ENCODE data around the gene STX8. TPM values are rescaled to one million over a fixed set of nuclear protein-coding genes. Genes with fewer than 3 reads are reported as not detected.

Gene STX8
- total RNA-seq, 2 donors from 2014 or later = 46.6 to 72.4 TPM

GRCh38 chr17:9330141-9330540, 245.5 kb downstream of the STX8 start:
- 87% methylated on average over 5 of the region's 5 CpGs for WGBS
- Histone ChIP-seq H3K27ac (no peak overlapping the region), H3K27me3 (replicated peaks; ENCODE audit: insufficient read depth) (no peaks in the 10 kb centered on the region), H3K4me1 (replicated peaks) (no peaks in the 10 kb centered on the region), H3K4me3 (no peak overlapping the region), H3K9me3 (no peaks in the 10 kb centered on the region), H3K36me3 (no peaks in the 10 kb centered on the region)
- intact Hi-C loops (cut with DNase I) = no loop called here
- TF ChIP-seq POLR2A (IDR thresholded peaks at IDR 0.05) (no peak), CTCF (IDR thresholded peaks at IDR 0.05) (no peak), POLR2AphosphoS5 (IDR thresholded peaks at IDR 0.05) (no peak)
- no peak for DNase-seq (ENCODE audit: low spot score)

GRCh38 chr17:9329251-9329921, 246.2 kb downstream of the STX8 start:
- Histone ChIP-seq H3K27ac (no peak overlapping the region), H3K4me3 (no peak overlapping the region), H3K36me3 (no peaks in the 10 kb centered on the region), H3K9me3 (no peaks in the 10 kb centered on the region), H3K4me1 (replicated peaks) (no peaks in the 10 kb centered on the region), H3K27me3 (replicated peaks; ENCODE audit: insufficient read depth) (no peaks in the 10 kb centered on the region)
- DNase-seq (ENCODE audit: low spot score) = no peak
- TF ChIP-seq POLR2A (IDR thresholded peaks at IDR 0.05) (no peak), CTCF (IDR thresholded peaks at IDR 0.05) (no peak), POLR2AphosphoS5 (IDR thresholded peaks at IDR 0.05) (no peak)
- 89% methylated on average over 9 of the region's 9 CpGs for WGBS
- intact Hi-C loops (cut with DNase I) = no loop called here

- Histone ChIP-seq H3K36me3 (no peaks in the 10 kb centered on the region), H3K27ac (no peak overlapping the region), H3K4me3 (no peak overlapping the region), H3K27me3 (replicated peaks; ENCODE audit: insufficient read depth) (no peaks in the 10 kb centered on the region), H3K9me3 (no peaks in the 10 kb centered on the region), H3K4me1 (replicated peaks) (no peaks in the 10 kb centered on the region)
- no peak for TF ChIP-seq CTCF (IDR thresholded peaks at IDR 0.05)
- TF ChIP-seq POLR2A (IDR thresholded peaks at IDR 0.05) = no peak
- TF ChIP-seq POLR2AphosphoS5 (IDR thresholded peaks at IDR 0.05) = no peak
- no peak for DNase-seq (ENCODE audit: low spot score)
- WGBS = 94% methylated on average over 4 of the region's 4 CpGs
- intact Hi-C loops (cut with DNase I) = no loop called here
These were observed 250.8 kb downstream of the STX8 start for GRCh38 chr17:9324864-9325263.

- TF ChIP-seq POLR2AphosphoS5 (IDR thresholded peaks at IDR 0.05) (no peak), CTCF (IDR thresholded peaks at IDR 0.05) (no peak), POLR2A (IDR thresholded peaks at IDR 0.05) (no peak)
- H3K27me3 ChIP-seq (replicated peaks; ENCODE audit: insufficient read depth) = no peaks in the 10 kb centered on the region
- H3K9me3 ChIP-seq = no peaks in the 10 kb centered on the region
- no peak for DNase-seq (ENCODE audit: low spot score)
- no peaks in the 10 kb centered on the region for H3K36me3 ChIP-seq
- H3K4me1 ChIP-seq (replicated peaks) = no peaks in the 10 kb centered on the region
- intact Hi-C loops (cut with DNase I) = no loop called here
- no peak overlapping the region for H3K27ac ChIP-seq
- 73% methylated on average over 2 of the region's 2 CpGs for WGBS
- no peak overlapping the region for H3K4me3 ChIP-seq
These were observed 253.3 kb downstream of the STX8 start for GRCh38 chr17:9322326-9322725.

GRCh38 chr17:9321890-9322289, 253.7 kb downstream of the STX8 start:
- intact Hi-C loops (cut with DNase I) = no loop called here
- H3K27ac ChIP-seq = no peak overlapping the region
- DNase-seq (ENCODE audit: low spot score) = no peak
- no peaks in the 10 kb centered on the region for H3K36me3 ChIP-seq
- no peaks in the 10 kb centered on the region for H3K27me3 ChIP-seq (replicated peaks; ENCODE audit: insufficient read depth)
- H3K4me1 ChIP-seq (replicated peaks) = no peaks in the 10 kb centered on the region
- TF ChIP-seq POLR2AphosphoS5 (IDR thresholded peaks at IDR 0.05) (no peak), POLR2A (IDR thresholded peaks at IDR 0.05) (no peak), CTCF (IDR thresholded peaks at IDR 0.05) (no peak)
- H3K9me3 ChIP-seq = no peaks in the 10 kb centered on the region
- 85% methylated on average over 5 of the region's 5 CpGs for WGBS
- no peak overlapping the region for H3K4me3 ChIP-seq

Data from prostate gland (tissue), 2 donors.